Measurements from ENCODE around the gene GLIS2.

GRCh38 chr16:4325253-4325758 is 9.4 kb downstream of the GLIS2 start:
- TF ChIP-seq, protein P1, sequence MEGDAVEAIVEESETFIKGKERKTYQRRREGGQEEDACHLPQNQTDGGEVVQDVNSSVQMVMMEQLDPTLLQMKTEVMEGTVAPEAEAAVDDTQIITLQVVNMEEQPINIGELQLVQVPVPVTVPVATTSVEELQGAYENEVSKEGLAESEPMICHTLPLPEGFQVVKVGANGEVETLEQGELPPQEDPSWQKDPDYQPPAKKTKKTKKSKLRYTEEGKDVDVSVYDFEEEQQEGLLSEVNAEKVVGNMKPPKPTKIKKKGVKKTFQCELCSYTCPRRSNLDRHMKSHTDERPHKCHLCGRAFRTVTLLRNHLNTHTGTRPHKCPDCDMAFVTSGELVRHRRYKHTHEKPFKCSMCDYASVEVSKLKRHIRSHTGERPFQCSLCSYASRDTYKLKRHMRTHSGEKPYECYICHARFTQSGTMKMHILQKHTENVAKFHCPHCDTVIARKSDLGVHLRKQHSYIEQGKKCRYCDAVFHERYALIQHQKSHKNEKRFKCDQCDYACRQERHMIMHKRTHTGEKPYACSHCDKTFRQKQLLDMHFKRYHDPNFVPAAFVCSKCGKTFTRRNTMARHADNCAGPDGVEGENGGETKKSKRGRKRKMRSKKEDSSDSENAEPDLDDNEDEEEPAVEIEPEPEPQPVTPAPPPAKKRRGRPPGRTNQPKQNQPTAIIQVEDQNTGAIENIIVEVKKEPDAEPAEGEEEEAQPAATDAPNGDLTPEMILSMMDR (IDR thresholded peaks at IDR 0.05; ENCODE audit: insufficient read depth, low read length) = no peak
- TF ChIP-seq REST (IDR thresholded peaks at IDR 0.05; ENCODE audit: insufficient replicate concordance, low read depth) = no peak
- TF ChIP-seq POLR2AphosphoS5 (IDR thresholded peaks at IDR 0.05; ENCODE audit: low read depth) = no peak

All from HL-60 (cell line).